HUES64 (cell line): ENCODE data around the gene QKI.

Experiments
- H3K27ac ChIP-seq: 2 replicates; pipeline ENCODE4 v1.7.0; 2013; ENCODE audit warnings: low read depth, low read length, inconsistent platforms
- H3K27me3 ChIP-seq: 2 replicates; pipeline ENCODE4 v1.6.1; 2013; ENCODE audit warnings: mild to moderate bottlenecking, low read length; ENCODE audit not compliant: insufficient read depth
- H3K36me3 ChIP-seq: 2 replicates; pipeline ENCODE4 v1.6.1; 2013; ENCODE audit warnings: mild to moderate bottlenecking, low read length; ENCODE audit not compliant: insufficient read depth
- H3K4me1 ChIP-seq: 2 replicates; pipeline ENCODE4 v1.6.1; 2013; ENCODE audit warnings: mild to moderate bottlenecking, low read length, moderate library complexity; ENCODE audit not compliant: insufficient read depth
- H3K4me3 ChIP-seq: 2 replicates; pipeline ENCODE4 v1.5.1; 2013; ENCODE audit warnings: mild to moderate bottlenecking, low read length, moderate library complexity
- H3K9ac ChIP-seq: 2 replicates; pipeline ENCODE4 v1.6.1; 2013; ENCODE audit warnings: mild to moderate bottlenecking, low read depth, low read length
- H3K9me3 ChIP-seq: 2 replicates; pipeline ENCODE4 v1.6.1; 2013; ENCODE audit warnings: low read depth, low read length; ENCODE audit not compliant: insufficient read depth
- WGBS: fragments of 150-250, 120-280 bp; methylation state at CpG from one replicate; pipeline ENCODE4 v1.1.7; 2013; ENCODE audit warnings: missing lambda C conversion rate; 5-methylcytosine and 5-hydroxymethylcytosine counted together

Gene QKI

DNA sequence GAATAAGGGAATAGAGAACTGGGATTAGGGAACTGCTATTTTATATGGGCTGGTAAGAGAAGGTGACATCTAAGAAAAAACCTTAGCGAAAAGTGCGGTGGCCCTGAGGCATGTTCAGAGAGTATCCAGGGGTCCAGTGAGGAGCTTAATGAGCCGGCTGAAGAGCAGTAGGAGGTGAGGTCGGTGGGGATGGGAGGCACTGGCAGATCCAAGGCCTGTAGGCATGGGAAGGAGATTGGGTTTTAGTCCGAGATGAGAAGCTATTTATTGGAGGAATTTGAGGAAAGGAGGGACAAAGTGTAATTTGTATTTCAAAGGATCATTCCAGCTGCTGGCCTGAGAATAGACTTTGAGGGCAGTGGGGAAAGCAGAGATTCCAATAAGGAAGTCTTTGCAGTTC lies 123.8 kb downstream of the QKI start:
- 18% methylated on average over 5 of the region's 5 CpGs for WGBS
- peaks cover 10% of the 10 kb centered on the region; the same call in 1 of the 2 replicates for H3K36me3 ChIP-seq
- no peak overlapping the region for H3K9ac ChIP-seq
- no peaks in the 10 kb centered on the region for H3K9me3 ChIP-seq
- H3K4me3 ChIP-seq = no peak overlapping the region
- no peak overlapping the region for H3K27ac ChIP-seq
- no peaks in the 10 kb centered on the region for H3K27me3 ChIP-seq
- peaks cover 63% of the 10 kb centered on the region for H3K4me1 ChIP-seq

- Histone ChIP-seq H3K27me3 (no peaks in the 10 kb centered on the region), H3K4me1 (peaks cover 71% of the 10 kb centered on the region), H3K9ac (no peak overlapping the region), H3K27ac (no peak overlapping the region), H3K9me3 (no peaks in the 10 kb centered on the region), H3K4me3 (no peak overlapping the region), H3K36me3 (peaks cover 10% of the 10 kb centered on the region; the same call in 1 of the 2 replicates)
- 95% methylated on average over 4 of the region's 5 CpGs for WGBS
These were observed 124.7 kb downstream of the QKI start for GRCh38 chr6:163539101-163539762.

GRCh38 chr6:163543321-163543720 lies 128.8 kb downstream of the QKI start:
- Histone ChIP-seq H3K9ac (no peak overlapping the region), H3K9me3 (no peaks in the 10 kb centered on the region), H3K4me3 (peak overlapping the region; percentile 28), H3K36me3 (no peaks in the 10 kb centered on the region), H3K27me3 (no peaks in the 10 kb centered on the region), H3K27ac (peak overlapping the region; percentile 25; the same call in 1 of the 2 replicates), H3K4me1 (peaks cover 72% of the 10 kb centered on the region)
- 4% methylated on average over 2 of the region's 2 CpGs for WGBS

- Histone ChIP-seq H3K9ac (no peak overlapping the region), H3K9me3 (no peaks in the 10 kb centered on the region), H3K27ac (no peak overlapping the region), H3K36me3 (no peaks in the 10 kb centered on the region), H3K4me1 (peaks cover 52% of the 10 kb centered on the region), H3K4me3 (no peak overlapping the region), H3K27me3 (no peaks in the 10 kb centered on the region)
- WGBS = 95% methylated on average over 5 of the region's 5 CpGs
These were observed 130.9 kb downstream of the QKI start for GRCh38 chr6:163545370-163545769.

DNA sequence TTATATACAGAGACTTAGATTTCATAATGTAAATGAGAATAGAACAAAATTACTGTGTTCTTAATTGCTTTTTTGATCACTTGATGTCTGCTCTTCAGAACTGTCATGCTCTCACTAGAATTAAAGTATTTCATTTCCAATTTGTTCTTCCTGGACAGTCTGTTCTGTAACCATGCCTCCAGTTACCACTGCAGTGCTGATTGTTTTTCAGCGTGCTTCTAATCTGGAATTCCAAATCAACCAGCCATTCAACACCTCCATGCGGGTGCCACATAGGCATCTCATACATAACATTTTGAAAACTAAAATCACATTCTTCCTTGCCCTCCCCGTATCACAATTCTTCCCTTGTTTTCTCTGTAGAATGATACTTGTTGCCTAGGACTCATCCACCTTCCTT lies 132.8 kb downstream of the QKI start:
- H3K9me3 ChIP-seq = no peaks in the 10 kb centered on the region
- H3K27ac ChIP-seq = no peak overlapping the region
- H3K36me3 ChIP-seq = peaks cover 4% of the 10 kb centered on the region; the same call in 1 of the 2 replicates
- H3K27me3 ChIP-seq = no peaks in the 10 kb centered on the region
- H3K4me1 ChIP-seq = peaks cover 33% of the 10 kb centered on the region
- no peak overlapping the region for H3K4me3 ChIP-seq
- WGBS = 89% methylated on average over 3 of the region's 3 CpGs
- no peak overlapping the region for H3K9ac ChIP-seq

- Histone ChIP-seq H3K27me3 (no peaks in the 10 kb centered on the region), H3K36me3 (peaks cover 4% of the 10 kb centered on the region; the same call in 1 of the 2 replicates), H3K4me1 (peaks cover 21% of the 10 kb centered on the region), H3K4me3 (no peak overlapping the region), H3K9me3 (no peaks in the 10 kb centered on the region), H3K9ac (no peak overlapping the region), H3K27ac (no peak overlapping the region)
- 92% methylated on average over 3 of the region's 3 CpGs for WGBS
These were observed 134.1 kb downstream of the QKI start for GRCh38 chr6:163548624-163549023.

DNA sequence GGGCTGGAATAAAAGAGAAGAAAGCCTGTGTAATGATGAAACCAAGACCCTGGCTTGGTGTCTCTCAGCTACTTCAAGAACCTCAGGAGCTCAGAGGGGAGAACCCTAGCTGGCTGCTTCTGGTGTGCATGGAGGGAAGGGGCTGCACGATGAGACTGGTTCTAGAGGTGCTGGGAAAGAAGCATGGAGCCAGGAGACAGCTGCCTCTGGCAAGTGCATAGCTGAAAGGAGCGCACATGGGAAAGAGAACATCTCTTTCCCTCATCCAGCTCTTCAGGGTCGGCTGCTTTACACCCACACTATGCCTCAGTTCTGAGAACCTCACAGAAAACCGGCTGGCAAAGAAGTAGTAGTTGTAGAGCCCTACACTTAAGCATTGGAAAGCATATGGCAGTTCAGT lies 139.5 kb downstream of the QKI start:
- Histone ChIP-seq H3K4me1 (no peaks in the 10 kb centered on the region), H3K27me3 (no peaks in the 10 kb centered on the region), H3K36me3 (peaks cover 12% of the 10 kb centered on the region), H3K27ac (no peak overlapping the region), H3K9me3 (no peaks in the 10 kb centered on the region), H3K9ac (no peak overlapping the region), H3K4me3 (no peak overlapping the region)
- WGBS = 88% methylated on average over 4 of the region's 4 CpGs

- Histone ChIP-seq H3K4me3 (no peak overlapping the region), H3K27ac (no peak overlapping the region), H3K27me3 (no peaks in the 10 kb centered on the region), H3K4me1 (no peaks in the 10 kb centered on the region), H3K36me3 (peaks cover 12% of the 10 kb centered on the region), H3K9me3 (no peaks in the 10 kb centered on the region), H3K9ac (no peak overlapping the region)
- 56% methylated on average over 4 of the region's 4 CpGs for WGBS
These were observed 140.1 kb downstream of the QKI start for GRCh38 chr6:163554663-163555062.

GRCh38 chr6:163559661-163560060 lies 145.1 kb downstream of the QKI start:
- H3K36me3 ChIP-seq = peaks cover 38% of the 10 kb centered on the region
- no peak overlapping the region for H3K9ac ChIP-seq
- peaks cover 6% of the 10 kb centered on the region; the same call in 1 of the 2 replicates for H3K4me1 ChIP-seq
- H3K27ac ChIP-seq = no peak overlapping the region
- H3K27me3 ChIP-seq = no peaks in the 10 kb centered on the region
- H3K4me3 ChIP-seq = no peak overlapping the region
- whole genome bisulfite sequencing = 85% methylated on average over 3 of the region's 3 CpGs
- H3K9me3 ChIP-seq = no peaks in the 10 kb centered on the region

- WGBS = 96% methylated on average over 8 of the region's 8 CpGs
- H3K4me1 ChIP-seq = peaks cover 6% of the 10 kb centered on the region; the same call in 1 of the 2 replicates
- no peaks in the 10 kb centered on the region for H3K9me3 ChIP-seq
These were observed 148.8 kb downstream of the QKI start for GRCh38 chr6:163563318-163563717.

DNA sequence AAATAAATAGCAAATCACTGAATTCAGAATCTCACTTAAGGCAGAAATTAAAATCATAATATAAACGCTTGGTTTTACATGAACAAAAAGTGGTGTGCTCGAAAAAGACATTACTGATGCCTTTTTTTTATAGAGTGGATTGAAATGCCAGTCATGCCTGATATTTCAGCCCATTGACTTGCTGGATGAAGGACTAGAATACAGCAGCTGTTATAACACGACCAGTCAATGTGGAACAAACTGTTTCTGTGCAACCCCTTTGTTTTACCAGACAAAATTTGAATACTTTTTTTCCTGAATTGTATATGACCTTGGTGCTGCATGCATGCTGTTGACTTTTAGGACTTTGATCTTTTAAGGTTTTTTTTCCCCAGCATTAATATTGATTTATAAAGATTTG lies 150.0 kb downstream of the QKI start:
- Histone ChIP-seq H3K4me1 (peaks cover 6% of the 10 kb centered on the region; the same call in 1 of the 2 replicates), H3K4me3 (no peak overlapping the region), H3K36me3 (peaks cover 63% of the 10 kb centered on the region), H3K27ac (no peak overlapping the region), H3K9ac (no peak overlapping the region), H3K27me3 (no peaks in the 10 kb centered on the region), H3K9me3 (no peaks in the 10 kb centered on the region)
- 96% methylated on average over 3 of the region's 3 CpGs for WGBS

More at GRCh38 chr6:163563318-163563717, 148.8 kb downstream of the QKI start:
- Histone ChIP-seq H3K27ac (no peak overlapping the region), H3K27me3 (no peaks in the 10 kb centered on the region), H3K4me3 (no peak overlapping the region), H3K36me3 (peaks cover 68% of the 10 kb centered on the region), H3K9ac (no peak overlapping the region)
